HG02884 (cell line): Measurements from ENCODE around the gene PBX3.

Source experiments
- ATAC-seq: cut with Tn5 transposase; IDR thresholded peaks from one replicate; pipeline ENCODE4 v1.9.1; 2021; ENCODE audit warnings: mild to moderate bottlenecking, moderate library complexity; ENCODE audit not compliant: unreplicated experiment

Gene PBX3

GRCh38 chr9:125747053-125747764 is at the start of gene PBX3:
TSS of gene PBX3 (plus strand) at chr9:125747373.
- ATAC-seq = peak; percentile 4

GRCh38 chr9:125699870-125700269 is 47.3 kb upstream of the PBX3 start:
- no peak for ATAC-seq

DNA sequence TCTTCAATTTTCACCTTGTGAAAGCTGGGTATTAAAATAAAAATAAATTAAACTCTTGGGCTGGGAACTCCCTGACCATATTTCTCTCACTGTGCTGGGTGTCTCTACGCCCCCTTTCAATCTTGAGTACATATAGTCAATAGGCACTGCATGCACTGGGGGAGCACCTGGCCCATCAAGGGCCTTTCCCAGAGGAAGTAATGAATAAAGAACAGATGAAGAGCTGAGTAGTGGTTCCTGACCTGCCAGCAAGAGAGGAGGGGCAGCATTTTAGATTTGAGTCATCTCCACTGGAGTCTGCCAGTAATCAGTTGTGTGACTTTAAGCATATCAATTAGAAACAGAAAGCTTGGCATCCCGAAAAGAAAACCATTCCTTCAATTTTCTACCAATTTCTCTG is 46.4 kb upstream of the PBX3 start:
- no peak for ATAC-seq

DNA sequence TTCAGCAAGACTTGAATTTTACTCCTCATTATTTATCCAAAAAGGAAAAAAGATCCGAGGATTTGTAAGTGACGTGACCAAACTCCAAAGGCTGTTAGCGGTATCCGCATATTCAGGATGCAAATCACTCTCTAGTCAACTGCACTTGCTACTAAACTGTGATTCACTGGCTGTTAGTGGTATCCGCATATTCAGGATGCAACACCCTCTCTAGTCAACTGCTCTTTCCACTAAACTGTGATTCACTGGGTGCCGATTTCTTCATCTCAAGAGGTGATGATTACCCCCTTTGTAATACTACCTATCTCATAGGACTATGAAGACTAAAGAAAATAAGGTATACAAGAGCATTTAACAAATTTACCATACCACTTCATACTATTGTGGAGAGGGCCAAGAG is 45.8 kb upstream of the PBX3 start:
- ATAC-seq = no peak

GRCh38 chr9:125703662-125704061 is 43.5 kb upstream of the PBX3 start:
- no peak for ATAC-seq

DNA sequence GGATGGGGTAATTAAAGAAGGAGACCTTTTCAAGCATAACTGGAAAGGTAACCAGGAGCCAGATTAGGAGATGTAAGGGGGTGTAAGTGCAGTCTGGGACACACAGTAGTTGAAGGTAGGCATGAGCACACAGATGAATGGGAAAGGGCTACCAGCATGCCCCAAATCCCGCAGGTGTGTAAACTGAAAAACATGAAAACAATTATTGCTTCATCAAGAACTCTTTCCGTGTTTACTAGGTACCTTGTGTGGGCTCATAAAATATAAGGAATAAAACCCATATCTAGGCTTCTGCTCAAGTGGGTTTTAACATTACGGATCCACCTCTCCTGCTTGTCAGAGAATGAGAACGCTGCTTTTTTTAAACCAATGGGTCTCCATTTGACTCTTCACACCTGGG is 41.3 kb upstream of the PBX3 start:
- no peak for ATAC-seq

DNA sequence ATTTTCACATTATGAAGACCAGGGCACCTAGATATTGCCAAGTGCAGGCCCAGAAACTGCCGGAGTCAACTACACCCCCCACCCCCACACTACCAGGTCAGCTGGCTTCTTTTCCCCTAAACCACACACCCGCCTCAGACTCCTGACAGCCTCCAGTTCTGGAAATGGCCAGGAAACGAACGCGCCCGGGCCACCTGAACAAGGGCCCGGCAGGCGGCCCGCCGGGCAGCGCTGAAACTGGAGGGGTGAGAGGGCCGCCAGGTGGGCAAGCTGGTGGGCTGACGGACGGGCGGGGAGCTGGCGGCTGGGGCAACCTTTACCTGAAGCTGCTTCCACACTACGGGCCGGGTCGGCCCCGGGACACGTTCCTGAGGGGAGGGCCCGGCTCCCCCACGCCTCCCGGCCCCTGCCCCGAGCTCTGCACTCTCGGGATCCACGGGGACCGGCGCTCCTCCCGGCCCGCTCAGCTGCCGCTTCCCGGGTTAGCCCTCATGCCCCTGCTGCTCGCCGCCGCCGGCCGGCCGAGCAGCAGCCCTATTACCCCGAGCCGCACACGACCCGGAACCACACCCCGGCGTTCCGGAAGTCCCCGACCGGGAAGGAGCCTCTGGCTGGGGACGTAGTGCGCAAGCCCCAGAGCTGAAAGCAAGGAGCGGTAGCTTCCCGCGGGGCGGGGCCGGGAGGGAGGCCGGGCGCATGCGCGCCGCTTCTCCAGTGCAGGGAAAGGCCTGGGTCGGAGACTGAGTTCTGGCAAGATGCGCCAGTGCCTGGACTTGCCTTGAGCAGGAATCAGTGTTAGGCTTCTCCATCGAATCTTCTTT is 40.3 kb upstream of the PBX3 start, which contains the start of gene MAPKAP1:
MAPKAP1 (minus strand) TSS at position 558 of the 821 bp plus-strand sequence. CDS start 34,634 bp downstream, outside the sequence.
- peak; percentile 95 for ATAC-seq

DNA sequence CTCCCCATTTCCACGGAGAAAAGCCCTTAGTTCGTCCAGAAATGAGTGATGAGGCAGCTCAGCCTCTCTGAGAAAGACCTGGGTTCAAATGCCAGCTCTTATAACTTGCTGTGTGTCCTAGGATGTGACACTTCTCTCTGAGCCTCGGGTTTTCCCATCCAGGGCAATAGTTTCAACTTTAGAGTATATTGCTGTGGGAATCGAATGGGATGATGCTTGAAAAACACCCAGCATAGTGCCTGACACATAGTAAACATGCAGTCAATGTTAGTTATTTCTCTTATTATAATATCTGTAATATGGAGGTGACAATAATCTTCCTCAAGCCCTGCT is 39.7 kb upstream of the PBX3 start:
- no peak for ATAC-seq

DNA sequence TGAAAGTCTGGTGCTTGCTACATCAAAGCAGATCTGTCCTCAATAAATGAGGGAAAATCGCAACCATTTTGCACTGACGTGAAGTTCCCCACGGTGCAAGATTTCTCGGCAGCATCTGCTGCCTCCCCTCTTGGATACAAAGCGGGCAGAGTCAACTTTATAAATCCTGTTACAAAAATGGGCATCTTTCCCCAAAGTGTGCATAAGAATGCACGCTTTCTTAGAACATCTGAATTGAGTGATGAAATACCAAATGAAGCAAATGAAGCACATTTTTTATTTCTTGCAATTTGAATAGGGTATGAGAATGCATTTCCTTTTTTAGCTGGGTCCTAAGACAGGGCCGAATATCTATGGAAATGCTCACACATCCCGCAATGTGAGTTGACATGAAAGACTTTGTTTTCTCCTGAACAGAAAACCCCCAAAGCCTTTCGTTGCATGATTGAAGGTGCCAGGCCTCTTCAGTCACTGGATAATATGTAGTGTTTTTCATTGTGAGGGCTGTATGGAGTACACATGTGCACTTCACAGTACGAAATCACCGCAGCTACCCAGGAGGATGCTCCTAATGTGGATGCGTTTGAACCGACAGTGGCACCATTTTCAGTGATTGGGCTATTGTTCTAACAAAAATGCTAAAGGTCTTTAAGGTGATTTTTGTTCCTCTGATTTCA is 20.6 kb upstream of the PBX3 start:
- no peak for ATAC-seq

DNA sequence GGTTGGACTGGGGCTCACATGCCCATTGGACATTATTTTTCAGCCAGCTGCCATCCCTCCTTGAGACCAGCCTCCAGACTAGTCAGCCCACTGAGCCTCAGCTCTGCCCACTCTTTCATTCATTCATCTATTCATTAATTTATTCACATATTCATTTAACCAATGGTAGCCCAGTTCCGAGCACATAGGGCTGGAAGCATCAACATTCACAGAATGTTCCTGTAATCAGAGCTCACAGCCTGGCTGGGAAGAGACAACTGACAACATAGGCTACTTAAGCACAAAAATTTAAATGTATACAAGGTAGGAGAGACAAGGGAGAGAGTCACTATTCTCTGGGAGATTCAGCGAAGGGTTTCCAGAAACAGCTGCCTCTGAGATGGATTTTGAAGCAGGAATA is 17.0 kb upstream of the PBX3 start:
- ATAC-seq = no peak

GRCh38 chr9:125732562-125732961 is 14.6 kb upstream of the PBX3 start:
- no peak for ATAC-seq

DNA sequence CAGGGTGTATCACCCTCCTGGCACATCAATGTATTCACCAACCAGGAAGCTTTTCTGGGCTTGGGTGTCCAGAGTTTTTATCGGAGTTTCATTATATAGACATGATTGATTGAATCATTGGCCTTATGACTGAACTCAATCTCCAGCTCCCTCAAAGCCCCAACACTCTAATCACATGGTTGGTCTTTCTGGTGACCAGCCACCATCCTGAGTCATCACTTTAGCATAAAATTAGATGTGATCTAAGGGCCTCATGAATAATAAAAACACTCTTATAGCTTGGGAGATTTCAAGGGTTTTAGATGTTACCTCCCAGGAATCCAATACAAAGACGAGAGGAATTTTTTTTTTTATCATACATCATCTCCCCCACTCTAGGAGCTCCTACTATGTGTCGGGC is 7.7 kb upstream of the PBX3 start:
- ATAC-seq = no peak

DNA sequence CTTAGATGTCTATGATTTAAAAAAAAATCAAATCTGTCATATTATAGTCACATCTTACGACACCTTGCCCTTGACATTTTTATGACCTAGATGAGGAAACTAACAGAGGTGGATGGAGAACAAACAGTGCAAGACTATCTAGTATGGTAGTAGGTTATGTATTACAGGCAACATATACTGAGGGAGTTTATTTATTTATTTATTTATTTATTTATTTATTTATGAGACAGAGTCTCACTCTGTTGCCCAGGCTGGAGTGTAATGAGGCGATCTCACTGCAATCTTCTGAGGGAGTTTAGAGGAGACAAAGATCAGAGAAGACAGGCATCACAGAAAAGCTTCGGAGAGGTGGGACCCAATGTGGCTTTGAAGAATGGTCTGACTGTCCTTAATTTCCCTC is 4.5 kb upstream of the PBX3 start:
- ATAC-seq = no peak

GRCh38 chr9:125743682-125744428 is 3.3 kb upstream of the PBX3 start:
- ATAC-seq = no peak

GRCh38 chr9:125744616-125745015 is 2.6 kb upstream of the PBX3 start:
- no peak for ATAC-seq

DNA sequence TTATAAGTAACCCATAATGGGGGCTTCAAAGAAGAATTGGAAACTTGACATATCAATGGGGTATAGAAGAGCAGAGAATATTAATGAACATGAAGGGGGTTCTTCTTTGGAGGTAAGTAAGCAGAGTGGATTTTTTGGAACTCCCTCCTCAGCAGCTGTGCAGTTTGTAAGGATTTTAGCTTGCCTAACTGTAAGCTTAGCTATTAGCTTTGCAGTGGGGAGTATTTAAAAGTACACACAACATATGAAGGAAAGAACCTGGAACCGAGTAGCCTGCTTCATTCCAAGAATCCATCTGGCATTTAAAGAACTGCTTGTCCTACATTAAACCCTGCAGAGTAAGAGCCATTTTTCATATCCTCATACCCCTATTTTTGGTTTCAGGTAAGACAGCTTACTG is 2.2 kb upstream of the PBX3 start:
- no peak for ATAC-seq

- no peak for ATAC-seq
These were observed 1.5 kb upstream of the PBX3 start for GRCh38 chr9:125745682-125746016.

GRCh38 chr9:125746017-125746773 is 978 bp upstream of the PBX3 start:
- peak; percentile 74 for ATAC-seq

GRCh38 chr9:125746774-125747052 is 460 bp upstream of the PBX3 start:
- peak; percentile 13 for ATAC-seq

DNA sequence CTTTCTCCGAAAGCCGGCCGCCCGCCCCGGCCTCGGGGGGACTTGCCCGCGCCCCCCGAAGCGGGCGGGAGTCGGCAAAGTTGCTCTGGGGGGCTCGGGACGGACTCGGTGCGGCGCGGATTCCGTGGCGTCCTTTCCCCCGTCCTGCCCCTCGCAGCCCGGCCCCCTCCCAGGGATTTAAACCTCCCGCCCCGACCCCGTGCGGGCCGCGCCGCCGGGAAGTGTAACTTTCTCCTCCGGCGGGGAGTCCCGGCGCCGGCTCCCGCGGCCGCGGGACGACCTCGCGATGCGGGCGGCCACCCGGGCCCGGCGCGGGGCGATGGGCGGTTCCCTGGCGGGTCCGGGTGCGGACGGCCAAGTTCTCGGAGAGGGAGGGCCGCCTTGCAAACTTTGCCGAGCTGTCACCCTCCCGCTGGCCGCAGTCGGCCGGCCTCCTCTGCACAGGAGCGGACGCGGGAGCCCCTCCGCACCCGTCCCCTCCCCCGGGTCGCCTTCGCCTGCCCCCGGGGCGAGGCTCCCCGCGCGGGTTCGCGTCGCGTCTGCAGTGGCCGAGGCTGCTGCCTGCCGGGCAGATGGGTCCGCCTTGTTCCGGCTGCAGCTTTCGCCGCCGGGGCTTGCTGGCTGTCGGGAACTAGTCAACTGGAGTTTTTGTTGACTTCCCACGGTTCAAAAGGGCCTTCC is 732 bp downstream of the PBX3 start:
- ATAC-seq = no peak
